HG03039 (cell line): Measurements from ENCODE around the gene ABTB2.
"Not testable (repeated sequence)": the region's sequence is repeated elsewhere in the genome, so short reads cannot be mapped to it uniquely, and the experiment has no call there.

Experiments used
- ATAC-seq: cut with Tn5 transposase; IDR thresholded peaks from one replicate; pipeline ENCODE4 v1.9.1; 2021; ENCODE audit warnings: mild to moderate bottlenecking, moderate library complexity; ENCODE audit not compliant: unreplicated experiment

Gene ABTB2

GRCh38 chr11:34197256-34197655 is 160.6 kb downstream of the ABTB2 start:
- no peak for ATAC-seq

- no peak for ATAC-seq
Measured at GRCh38 chr11:34194576-34195335, 163.1 kb downstream of the ABTB2 start.

- ATAC-seq, result no peak
Measured at GRCh38 chr11:34192481-34193401, 165.1 kb downstream of the ABTB2 start.

- ATAC-seq, result no peak
Measured at GRCh38 chr11:34191578-34191977, 166.2 kb downstream of the ABTB2 start.

GRCh38 chr11:34190192-34191139 is 167.3 kb downstream of the ABTB2 start:
- ATAC-seq, result no peak

- no peak for ATAC-seq
Measured at GRCh38 chr11:34189191-34189590, 168.6 kb downstream of the ABTB2 start.

- no peak for ATAC-seq
Measured at GRCh38 chr11:34188181-34188580, 169.6 kb downstream of the ABTB2 start.

- ATAC-seq, result no peak
Measured at GRCh38 chr11:34185926-34186841, 171.6 kb downstream of the ABTB2 start.

GRCh38 chr11:34184505-34185015 is 173.2 kb downstream of the ABTB2 start:
- ATAC-seq, result no peak

GRCh38 chr11:34183848-34184391 is 173.9 kb downstream of the ABTB2 start:
- no peak for ATAC-seq

GRCh38 chr11:34182921-34183685 is 174.7 kb downstream of the ABTB2 start:
- no peak for ATAC-seq

GRCh38 chr11:34182425-34182824 is 175.4 kb downstream of the ABTB2 start:
- no peak for ATAC-seq

- no peak for ATAC-seq
Measured at GRCh38 chr11:34181856-34182405, 175.9 kb downstream of the ABTB2 start.

GRCh38 chr11:34181251-34181650 is 176.6 kb downstream of the ABTB2 start:
- no peak for ATAC-seq

GRCh38 chr11:34180814-34181165 is 177.0 kb downstream of the ABTB2 start:
- ATAC-seq, result not testable (repeated sequence)

- ATAC-seq, result no peak
Measured at GRCh38 chr11:34180040-34180813, 177.6 kb downstream of the ABTB2 start.

- no peak for ATAC-seq
Measured at GRCh38 chr11:34179026-34179675, 178.7 kb downstream of the ABTB2 start.
